Activated CD8-positive, alpha-beta memory T cell treated with anti-CD3 and anti-CD28 coated beads for 24 hours (primary cell): ENCODE measurements around the gene TYK2.

ENCODE experiments used
- DNase-seq: peaks from one replicate; pipeline ENCODE4 v3.0.0-alpha.2; 2020

The TYK2 gene

DNA sequence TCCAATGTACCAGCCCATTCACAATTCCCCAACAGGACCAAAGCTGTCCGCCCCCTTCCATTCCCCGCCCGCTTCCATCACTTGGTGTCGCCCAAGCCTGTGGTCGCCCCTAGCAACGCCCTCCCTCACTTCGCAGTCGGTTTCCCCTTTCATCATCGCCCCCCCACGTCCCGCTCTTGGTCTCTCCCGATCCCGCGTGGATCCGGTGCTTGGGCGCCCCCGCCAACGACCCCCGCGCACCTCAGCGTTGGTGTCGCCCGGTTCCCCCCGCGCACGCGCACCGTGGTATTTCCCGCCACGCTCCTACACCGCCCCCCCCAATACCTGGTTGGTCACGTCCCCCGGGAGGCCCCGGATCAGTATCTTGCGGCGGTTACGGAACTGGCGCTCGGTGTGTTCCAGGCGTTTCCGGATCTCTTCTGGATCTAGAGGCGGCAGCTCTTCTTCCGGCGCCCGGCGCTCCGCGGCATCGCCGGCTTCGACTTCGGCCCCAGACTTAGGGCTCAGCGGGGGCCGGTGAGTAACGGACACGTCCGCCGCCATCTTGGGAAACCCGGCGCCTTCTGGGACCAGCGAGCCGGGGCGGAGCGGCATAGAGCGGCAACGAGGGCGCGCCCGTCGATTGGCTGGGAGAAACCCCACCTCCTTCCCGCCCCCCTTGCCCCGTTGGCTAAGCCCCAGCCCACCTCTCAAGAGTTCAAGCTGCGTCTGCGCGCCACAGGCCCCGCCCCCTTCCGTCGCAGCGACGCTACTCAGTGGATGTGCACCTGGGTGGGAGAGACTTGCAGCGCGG is 47.2 kb downstream of the TYK2 start, which contains the start of gene RAVER1:
Gene RAVER1, minus strand, starts transcription at position 565 of the 793 bp plus-strand sequence. Its CDS starts 22 bp downstream, at position 543.
- DNase-seq = peak; percentile 97

DNA sequence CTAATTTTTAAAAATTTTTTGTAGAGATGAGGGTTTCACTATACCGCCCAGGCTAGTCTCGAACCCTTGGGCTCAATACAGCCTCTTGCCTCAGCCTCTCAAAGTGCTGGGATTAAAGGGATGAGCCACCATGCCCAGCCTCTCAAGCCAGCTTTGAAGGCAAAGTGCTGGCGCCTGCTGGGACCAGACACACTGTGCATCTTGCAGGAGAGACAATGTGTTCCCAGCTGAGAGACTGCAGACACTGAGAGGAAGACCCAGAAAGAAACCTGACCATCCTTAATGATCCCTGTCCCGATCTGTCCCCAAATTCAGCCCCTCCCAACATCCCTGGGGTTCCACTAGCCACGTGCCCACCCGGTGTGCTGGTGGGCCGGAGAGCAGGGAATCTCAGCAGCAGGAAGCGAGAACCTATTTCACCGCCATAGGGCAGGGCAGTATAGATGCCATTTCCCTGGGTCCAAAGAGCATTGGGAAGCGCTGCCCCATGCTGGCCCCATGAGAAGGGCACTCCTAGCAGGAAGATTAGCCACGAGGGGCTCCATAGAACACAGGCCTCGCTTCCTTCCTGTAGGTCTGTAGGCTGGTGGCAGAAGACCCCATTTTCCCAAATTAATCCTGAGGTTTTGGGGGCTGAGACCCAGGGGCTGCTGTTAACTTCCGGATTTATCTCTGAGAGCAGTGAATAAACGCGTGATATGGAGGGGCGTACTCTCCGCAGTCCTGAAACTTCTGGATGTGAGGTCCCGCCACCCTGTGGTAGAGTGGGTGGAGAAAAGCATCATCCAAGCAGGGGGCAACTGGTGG is 48.0 kb downstream of the TYK2 start:
- DNase-seq = no peak

- no peak for DNase-seq
Measured at GRCh38 chr19:10329555-10329954, 50.8 kb downstream of the TYK2 start.

DNA sequence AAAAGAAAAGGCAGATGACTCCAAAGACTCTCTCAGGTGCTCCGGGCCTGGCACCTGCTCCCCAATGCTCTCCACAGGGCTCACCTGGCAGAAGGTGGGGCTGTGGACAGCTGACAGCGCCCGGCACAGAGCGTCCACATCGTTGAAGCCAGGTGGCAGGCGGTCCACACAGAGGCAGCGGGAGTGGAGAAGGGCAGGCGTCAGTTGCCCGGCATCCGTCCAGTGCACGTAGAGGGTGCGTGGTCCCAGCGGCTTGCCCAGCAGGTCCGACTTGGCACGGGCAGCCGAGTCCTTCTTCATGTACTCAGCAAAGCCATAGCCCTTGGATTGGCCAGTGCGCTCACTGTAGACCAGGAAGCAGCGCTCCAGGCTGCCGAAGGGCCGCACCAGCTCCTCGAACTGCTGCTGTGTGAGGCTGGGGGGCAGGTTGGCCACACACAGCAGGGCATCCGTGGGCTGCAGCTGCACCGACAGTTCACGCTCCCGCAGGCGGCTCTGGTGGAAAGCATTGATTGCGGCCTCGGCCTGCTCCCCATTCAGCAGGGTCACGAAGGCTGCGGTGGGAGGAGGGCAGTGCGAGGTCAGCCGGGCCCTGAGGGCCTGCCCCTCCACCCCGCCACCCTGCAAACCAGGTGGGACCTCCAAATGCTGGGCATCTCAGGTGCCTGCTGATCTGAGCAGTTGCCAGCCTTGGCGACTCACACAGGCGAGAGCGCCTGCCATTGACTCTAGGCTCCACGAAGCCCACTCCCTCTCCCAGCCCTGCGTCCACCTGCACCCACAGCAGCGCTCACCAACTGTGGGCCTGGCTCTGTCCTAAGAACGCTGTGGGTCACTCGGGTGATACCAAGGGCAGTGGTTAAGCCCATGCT is 51.6 kb downstream of the TYK2 start:
- DNase-seq = no peak

- DNase-seq = no peak
Measured at GRCh38 chr19:10327793-10328192, 52.6 kb downstream of the TYK2 start.

DNA sequence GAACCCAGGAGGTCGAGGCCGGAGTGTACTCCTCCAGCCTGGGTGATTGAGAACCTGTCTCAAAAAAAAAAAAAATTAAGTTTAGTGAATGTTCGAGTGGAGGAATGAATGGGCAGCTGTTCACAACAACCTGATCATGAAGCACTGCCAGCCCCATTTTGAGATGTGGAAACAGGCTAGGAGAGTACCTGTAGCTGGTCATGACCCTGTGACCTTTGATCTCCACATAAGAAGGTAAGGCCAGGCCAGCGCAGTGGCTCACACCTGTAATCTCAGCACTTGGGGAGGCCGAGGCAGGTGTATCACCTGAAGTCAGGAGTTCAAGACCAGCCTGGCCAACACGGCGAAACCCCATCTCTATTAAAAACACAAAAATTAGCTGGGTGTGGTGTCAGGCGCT is 54.6 kb downstream of the TYK2 start:
- no peak for DNase-seq

- DNase-seq = no peak
Measured at GRCh38 chr19:10321874-10322835, 58.2 kb downstream of the TYK2 start.

GRCh38 chr19:10321417-10321797 is 59.0 kb downstream of the TYK2 start:
- no peak for DNase-seq

DNA sequence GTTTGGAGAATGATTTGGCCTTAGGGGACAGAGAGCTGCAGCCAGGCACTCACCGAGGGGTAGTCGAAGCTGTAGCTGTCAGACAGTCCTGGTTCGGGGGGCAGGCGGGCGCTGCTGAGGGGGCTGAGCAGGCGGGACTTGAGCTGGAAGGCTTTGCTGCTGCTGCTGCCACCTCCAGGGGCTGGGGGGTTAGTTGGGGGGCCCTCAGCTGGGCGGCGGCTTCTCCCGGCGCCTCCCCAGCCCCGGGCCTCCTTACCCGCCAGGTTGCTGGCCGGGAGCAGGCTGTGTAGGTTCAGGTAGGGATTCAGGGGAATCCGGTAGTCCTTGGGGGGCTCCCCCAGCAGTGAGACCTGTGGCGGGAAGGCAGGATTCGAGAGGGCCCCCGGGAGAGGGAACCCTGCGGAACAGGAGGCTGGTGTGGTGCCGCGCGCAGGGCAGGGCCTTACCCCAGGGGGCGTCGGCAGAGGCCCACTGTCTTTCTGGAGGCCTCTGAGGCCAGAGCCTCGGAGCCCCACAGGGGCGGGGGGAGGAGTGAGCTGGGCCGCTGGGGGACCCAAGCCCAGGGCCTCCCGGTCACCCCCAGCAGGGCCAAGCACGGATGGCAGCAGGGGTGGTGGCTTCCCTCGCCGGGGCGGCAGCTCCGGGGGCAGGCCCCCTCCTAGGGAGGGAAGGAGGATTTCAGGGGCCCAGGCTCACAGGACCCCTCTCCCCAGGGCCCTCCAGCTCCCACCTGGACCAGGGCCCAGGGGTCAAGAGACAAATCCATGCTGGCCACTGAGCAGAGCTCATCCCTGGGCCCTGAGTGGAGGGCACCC is 59.6 kb downstream of the TYK2 start:
- DNase-seq = no peak

DNA sequence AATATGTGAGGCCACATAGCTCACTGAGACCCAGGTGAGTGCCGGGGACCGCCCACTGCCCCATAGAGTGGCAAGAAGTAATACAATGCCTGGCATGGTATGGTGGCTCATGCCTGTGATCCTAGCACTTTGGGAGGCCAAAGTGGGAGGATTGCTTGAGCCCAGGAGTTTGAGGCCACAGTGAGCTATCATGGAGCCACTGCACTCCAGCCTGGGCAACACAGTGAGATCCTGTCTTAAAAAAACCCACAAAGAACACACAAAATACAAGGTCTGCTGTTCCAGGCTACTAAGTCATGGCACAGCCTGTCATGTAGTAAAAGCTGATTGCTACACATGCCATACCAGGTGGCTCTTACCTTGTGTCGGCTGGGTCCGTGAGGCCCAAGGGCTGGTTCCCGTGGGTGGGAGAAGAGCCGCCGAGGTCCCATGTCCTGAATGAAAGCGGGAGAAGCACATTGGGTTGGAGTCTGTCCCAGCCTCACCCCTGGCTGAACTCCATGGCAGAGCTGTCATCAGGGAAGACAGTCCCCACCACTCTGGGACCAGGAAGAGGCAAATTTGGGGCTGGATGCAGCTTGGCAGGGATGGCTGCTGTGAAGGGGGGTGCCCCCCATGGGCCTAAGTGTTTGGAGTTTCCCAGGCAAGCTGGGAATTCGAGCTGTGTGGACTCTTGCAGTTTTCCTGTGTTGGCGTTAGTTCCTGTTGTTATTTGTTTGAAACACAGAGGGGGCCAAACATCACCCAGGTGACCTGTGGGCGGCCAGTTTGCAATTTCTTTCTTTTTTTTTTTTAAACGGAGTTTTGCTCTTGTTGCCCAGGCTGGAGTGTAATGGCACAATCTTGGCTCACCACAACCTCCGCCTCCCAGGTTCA is 61.3 kb downstream of the TYK2 start:
- no peak for DNase-seq

DNA sequence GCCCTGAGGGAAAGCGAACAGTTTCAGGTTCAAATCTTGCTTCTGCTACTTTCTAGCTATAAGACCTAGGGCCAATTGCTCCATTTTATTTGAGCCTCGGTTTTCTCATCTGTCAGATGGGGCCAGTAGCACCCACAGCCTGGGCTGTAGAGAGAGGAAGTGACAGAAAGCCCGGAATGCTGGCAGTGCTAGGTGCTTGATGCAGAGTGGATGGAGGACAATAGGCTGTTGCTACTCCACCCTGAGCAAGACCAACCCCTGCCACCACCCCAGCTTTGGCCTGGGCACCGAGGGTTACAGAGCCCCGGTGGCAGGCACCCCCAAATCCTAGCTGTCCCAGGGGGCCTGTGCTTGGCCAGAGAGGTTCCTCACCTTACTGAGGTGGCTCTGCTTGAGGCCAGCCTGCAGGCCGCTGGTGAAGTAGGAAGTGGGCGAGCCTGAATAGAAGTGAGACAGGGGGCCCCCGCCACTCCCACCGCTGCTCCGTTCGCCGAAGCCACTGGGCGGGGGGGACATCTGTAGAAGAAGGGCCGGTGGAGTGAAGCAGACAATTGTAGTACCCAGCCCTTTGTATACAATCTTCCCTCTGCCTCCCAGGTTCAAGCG is 62.4 kb downstream of the TYK2 start:
- DNase-seq = no peak

DNA sequence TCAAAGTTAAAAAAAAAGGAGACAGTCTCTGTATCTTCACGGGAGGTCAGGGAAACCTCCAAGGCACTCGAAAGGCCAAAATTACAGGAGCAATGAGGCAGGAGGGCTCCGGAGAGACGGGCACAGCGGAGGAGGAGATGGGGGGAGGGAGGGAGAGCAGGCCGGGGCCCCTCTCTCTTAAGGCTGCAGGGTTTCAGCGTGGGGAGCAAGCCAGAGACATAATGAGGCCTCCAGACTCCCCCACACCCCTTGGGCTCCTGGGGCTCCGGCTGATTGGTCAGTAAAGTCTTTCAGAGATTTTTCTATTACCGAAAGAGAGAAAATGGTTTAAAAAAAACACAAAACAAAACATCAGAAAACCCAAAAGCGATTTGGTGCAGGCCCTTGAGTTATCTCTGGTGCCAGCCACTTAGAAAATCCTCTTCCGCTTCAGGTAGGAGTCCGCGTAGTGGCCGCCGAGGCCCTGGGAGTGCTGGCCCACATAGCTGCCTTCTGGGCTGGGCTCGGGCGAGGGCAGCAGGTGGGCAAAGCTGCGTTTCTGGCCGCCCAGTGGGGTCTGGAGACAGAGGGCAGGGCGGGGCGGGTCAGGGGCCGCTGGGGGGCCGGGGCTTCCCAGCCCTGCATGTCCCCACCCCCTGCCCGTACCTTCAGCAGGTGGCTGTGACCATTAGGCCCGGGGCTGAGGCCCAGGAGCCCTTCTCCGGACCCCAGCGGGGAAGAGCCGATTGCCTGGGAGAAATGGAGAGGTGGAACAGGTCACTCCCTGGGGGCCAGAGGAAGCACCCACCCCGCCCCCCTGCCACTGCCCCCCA is 63.1 kb downstream of the TYK2 start:
- DNase-seq = no peak

GRCh38 chr19:10316229-10317044 is 63.9 kb downstream of the TYK2 start:
- DNase-seq = no peak

DNA sequence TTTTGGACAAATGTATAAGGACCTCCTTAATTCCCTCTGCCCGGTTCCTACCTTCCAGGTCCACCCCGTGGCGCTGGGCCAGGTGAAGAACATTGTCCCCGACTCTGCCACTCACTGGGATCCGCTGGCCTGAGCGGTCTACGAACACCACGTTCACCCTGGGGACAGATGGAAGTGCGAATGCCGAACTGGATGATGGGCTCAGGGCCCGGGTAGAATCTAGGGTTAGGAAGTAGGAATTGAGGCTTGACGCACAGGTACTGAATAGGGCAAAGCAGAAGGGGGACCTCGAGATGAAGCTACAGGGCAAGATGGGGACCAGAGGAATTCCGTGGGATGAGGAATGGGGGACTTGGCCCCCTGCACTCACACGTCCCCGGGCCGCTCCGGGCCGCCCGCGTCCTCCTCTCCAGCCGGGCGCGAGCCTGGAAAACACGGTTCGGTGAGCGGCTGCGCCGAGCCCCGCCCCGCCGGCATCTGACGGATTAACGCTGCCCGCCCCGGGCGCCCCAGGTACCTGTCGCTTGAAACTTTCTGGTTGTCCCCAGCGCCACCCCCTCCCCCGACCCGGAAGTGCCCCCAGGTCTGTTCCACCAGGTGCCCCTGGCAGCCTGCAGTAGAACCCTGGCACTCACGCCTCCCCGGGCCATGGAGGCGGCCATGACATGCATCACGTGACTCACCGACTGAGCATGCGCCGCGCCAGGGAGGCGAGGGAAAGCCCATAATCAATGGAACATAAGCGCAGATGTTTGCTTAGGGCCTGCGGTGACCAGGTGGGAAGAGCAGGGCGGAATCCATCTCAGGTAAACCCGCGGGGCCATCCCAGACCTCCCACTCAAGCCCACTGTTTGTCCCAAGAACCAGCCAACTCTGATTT is 64.8 kb downstream of the TYK2 start, which contains the start of gene FDX2:
Gene FDX2, minus strand, starts transcription at position 681 of the 880 bp plus-strand sequence. Its CDS starts 19 bp downstream, at position 662.
- DNase-seq = peak; percentile 97

- DNase-seq = no peak
Measured at GRCh38 chr19:10309423-10309822, 70.9 kb downstream of the TYK2 start, which contains the start of gene ZGLP1. Gene ZGLP1 (minus strand): TSS chr19:10309815.

DNA sequence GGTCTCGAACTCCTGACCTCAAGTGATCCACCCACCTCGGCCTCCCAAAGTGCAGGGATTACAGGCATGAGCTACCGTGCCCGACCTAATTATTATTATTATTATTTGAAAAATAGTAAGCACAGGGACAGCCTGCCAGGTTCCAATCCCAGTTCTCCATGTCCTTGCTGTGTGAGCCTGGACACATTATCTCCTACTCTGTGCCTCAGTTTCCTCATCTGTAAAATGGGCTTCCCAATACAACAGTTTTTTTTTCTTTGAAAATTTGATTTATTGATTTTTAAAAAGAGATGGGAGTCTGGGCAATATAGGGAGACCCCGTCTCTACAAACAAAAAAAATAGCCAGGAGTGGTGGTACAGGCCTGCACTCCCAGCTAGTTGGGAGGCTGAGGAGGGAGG is 74.0 kb downstream of the TYK2 start:
- no peak for DNase-seq
